ENCODE measurements around the gene HTR2B. TPM values are rescaled to one million over a fixed set of nuclear protein-coding genes. Genes with fewer than 3 reads are reported as not detected.
A peak's percentile ranks its signal among the peaks of the same experiment; 100 is the strongest.

HTR2B gene
- total RNA-seq, 1 donor from 2014 or later, result 2.6 TPM

- Histone ChIP-seq H3K4me3 (no peak overlapping the region), H3K27ac (no peak overlapping the region), H3K36me3 (peaks cover 6% of the 10 kb centered on the region), H3K27me3 (no peaks in the 10 kb centered on the region), H3K4me1 (peaks cover 9% of the 10 kb centered on the region), H3K9me3 (no peaks in the 10 kb centered on the region)
- no peak for ATAC-seq
- no peak for TF ChIP-seq CTCF (IDR thresholded peaks at IDR 0.05)
- DNase-seq, result no peak
- intact Hi-C loops (cut with DNase I), result no loop called here
These were observed 9.2 kb downstream of the HTR2B start for GRCh38 chr2:231115651-231116050.

GRCh38 chr2:231113489-231113888 lies 11.4 kb downstream of the HTR2B start:
- Histone ChIP-seq H3K4me3 (no peak overlapping the region), H3K9me3 (no peaks in the 10 kb centered on the region), H3K27ac (no peak overlapping the region), H3K36me3 (peaks cover 25% of the 10 kb centered on the region), H3K4me1 (peaks cover 9% of the 10 kb centered on the region), H3K27me3 (no peaks in the 10 kb centered on the region)
- no peak for DNase-seq
- intact Hi-C loops (cut with DNase I), result no loop called here
- no peak for TF ChIP-seq CTCF (IDR thresholded peaks at IDR 0.05)
- ATAC-seq, result no peak

- Histone ChIP-seq H3K27me3 (no peaks in the 10 kb centered on the region), H3K27ac (no peak overlapping the region), H3K4me3 (no peak overlapping the region), H3K36me3 (peaks cover 26% of the 10 kb centered on the region), H3K9me3 (no peaks in the 10 kb centered on the region), H3K4me1 (peaks cover 9% of the 10 kb centered on the region)
- intact Hi-C loops (cut with DNase I), result no loop called here
- DNase-seq (no peak), ATAC-seq (no peak)
- TF ChIP-seq CTCF (IDR thresholded peaks at IDR 0.05), result no peak
These were observed 12.9 kb downstream of the HTR2B start for GRCh38 chr2:231111987-231112386.

- intact Hi-C loops (cut with DNase I), result no loop called here
- Histone ChIP-seq H3K36me3 (peaks cover 26% of the 10 kb centered on the region), H3K9me3 (no peaks in the 10 kb centered on the region), H3K27me3 (no peaks in the 10 kb centered on the region), H3K4me1 (peaks cover 9% of the 10 kb centered on the region), H3K27ac (no peak overlapping the region), H3K4me3 (no peak overlapping the region)
- ATAC-seq (no peak), DNase-seq (no peak)
- peak; percentile 26 for TF ChIP-seq CTCF (IDR thresholded peaks at IDR 0.05)
These were observed 14.3 kb downstream of the HTR2B start for GRCh38 chr2:231110551-231110950.

GRCh38 chr2:231104115-231104713 lies 20.6 kb downstream of the HTR2B start:
- peaks cover 24% of the 10 kb centered on the region for H3K36me3 ChIP-seq
- TF ChIP-seq CTCF (IDR thresholded peaks at IDR 0.05), result peak; percentile 86
- H3K4me1 ChIP-seq, result peaks cover 6% of the 10 kb centered on the region
- DNase-seq (no peak), ATAC-seq (peak; percentile 82)
- H3K27me3 ChIP-seq, result no peaks in the 10 kb centered on the region
- peaks cover 10% of the 10 kb centered on the region for H3K9me3 ChIP-seq
- no peak overlapping the region for H3K27ac ChIP-seq
- H3K4me3 ChIP-seq, result no peak overlapping the region
- intact Hi-C loops (cut with DNase I), result loop anchor here (10.0 kb wide), 1 partner anchor 91 kb away; the partner anchor contains the start of gene ARMC9

- no peaks in the 10 kb centered on the region for H3K27me3 ChIP-seq
- intact Hi-C loops (cut with DNase I), result loop anchor here (10.0 kb wide), 1 partner anchor 92 kb away; the partner anchor contains the start of gene ARMC9
- no peak for ATAC-seq
- H3K27ac ChIP-seq, result no peak overlapping the region
- TF ChIP-seq CTCF (IDR thresholded peaks at IDR 0.05), result no peak
- peaks cover 6% of the 10 kb centered on the region for H3K4me1 ChIP-seq
- peaks cover 18% of the 10 kb centered on the region for H3K9me3 ChIP-seq
- H3K4me3 ChIP-seq, result no peak overlapping the region
- peaks cover 18% of the 10 kb centered on the region for H3K36me3 ChIP-seq
- no peak for DNase-seq
These were observed 22.1 kb downstream of the HTR2B start for GRCh38 chr2:231102772-231103171.
